GM20431 (cell line): ENCODE measurements around the gene TRAPPC3.
"Not testable (repeated sequence)": the region's sequence is repeated elsewhere in the genome, so short reads cannot be mapped to it uniquely, and the experiment has no call there.

ENCODE experiments used
- in situ Hi-C: fragments of 300-500 bp; cut with MseI, MboI; formaldehyde crosslinking; loops from one replicate; pipeline ENCODE4 v1.15.0; 2020; ENCODE audit warnings: low sequenced_read_pairs; ENCODE audit not compliant: unreplicated experiment

TRAPPC3 gene

DNA sequence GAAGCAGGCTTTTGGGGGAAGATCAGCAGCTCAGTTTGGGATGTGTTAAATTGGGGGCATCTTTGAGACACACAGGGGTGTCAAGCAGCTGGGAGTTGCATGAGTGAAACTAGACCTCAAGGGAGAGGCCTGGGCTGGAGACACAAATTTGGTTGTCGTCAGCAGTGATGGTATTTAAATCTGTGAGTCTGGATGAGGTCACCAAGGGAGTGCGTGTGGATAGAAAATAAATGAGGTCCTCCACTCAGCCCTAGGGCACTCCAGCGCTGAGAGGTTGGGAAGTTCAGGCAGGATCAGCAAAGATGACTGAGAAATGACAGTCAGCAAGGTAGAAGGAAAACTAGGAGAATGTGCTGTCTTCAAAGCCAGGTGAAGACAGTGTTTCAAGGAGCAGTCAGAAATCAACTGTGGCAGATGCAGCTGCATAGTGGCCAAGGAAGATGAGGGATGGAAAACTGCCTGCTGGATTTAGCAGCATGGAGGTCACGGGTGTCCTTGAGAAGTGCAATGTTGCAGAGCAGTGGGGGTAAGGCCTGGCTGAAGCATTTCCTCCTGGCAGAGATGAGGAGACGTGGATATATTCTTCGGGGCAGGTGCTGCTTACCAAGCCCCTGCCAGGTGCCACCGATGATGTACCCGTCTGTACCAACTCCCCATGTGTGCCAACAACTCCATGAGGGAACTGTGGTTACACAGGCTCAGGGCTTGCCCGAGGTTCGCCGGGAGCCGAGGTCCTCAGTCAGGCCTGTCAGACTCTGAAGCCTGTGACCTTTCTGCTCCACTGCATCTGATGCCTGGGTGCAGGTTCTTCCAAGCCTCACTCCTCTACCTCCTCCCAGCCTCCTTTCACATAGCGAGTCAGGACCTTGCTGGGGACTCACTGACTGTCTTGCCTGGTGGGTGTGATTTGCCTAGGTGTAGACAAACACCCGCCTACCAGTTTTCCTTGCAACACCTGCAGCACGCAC, 17.9 kb upstream of the TRAPPC3 start:
- in situ Hi-C loops = no loop called here

DNA sequence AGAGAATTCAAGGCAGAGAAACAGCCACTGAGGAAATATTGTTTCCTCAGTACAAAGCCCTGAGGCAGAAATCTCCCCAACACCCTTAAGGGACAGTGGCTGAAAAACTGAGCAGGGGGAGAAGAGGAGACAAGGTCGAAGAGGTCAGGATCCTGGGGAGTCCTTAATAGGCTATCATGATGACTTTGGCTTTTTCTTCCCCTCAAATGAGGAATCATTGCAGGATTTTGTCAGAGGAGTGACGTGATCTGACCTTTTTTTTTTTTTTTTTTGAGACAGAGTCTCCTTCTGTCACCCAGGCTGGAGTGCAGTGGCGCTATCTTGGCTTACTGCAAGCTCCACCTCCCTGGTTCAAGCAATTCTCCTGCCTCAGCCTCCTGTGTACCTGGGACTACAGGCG, 16.9 kb upstream of the TRAPPC3 start:
- in situ Hi-C loops = no loop called here

DNA sequence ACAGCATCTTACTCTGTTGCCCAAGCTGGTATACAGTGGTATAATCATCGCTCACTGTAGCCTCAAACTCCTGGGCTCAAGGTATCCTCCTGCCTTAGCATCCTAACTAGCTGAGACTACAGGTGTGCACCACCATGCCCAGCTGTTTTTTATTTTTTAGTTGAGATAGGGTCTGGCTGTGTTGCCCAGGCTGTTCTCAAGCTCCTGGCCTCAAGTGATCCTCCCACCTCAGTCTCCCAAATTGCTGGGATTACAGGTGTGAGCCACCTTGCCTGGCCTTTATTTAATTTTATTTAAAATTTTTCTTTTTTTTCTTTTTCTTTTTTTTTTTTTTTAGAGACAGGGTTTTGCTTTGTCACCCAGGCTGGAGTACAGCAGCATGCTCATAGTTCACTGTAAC, 15.9 kb upstream of the TRAPPC3 start:
- in situ Hi-C loops = no loop called here

DNA sequence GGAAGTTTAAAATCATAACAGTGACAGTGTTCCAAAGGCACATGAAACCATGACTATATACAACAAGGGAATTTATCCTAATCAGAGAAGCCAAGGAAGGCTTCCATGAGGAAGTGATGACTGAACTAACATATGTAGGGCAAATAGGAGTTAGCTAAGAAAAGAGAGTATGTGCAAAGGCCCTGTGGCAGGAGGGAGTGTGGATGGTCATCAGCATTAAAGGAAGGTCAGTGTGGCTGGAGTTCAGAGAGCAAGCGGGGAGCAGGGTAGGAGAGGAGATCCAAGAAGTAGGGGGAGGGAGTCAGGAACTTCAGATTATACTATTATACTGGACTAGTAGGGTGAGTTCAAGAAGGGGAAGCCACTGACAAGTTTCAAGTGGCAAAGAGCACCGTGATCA, 15.1 kb upstream of the TRAPPC3 start:
- in situ Hi-C loops = no loop called here

DNA sequence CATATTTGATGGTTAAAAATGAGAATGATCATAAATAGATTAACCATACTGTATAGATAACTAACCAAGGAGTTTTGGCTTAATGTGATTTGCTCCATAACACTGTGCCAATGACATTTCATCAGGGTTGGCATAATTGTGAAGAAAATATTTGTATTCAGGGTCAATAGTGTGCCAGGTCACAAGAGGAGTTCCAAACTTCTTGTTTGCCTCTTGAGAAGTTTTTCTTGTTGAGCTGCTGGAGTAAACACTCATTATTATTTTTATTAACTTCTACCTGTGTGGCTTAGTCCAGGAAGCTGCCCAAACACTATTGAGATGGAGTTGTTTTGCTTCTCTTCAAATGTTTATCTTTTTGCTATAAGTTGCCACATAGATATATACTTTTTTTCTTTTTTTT, 14.1 kb upstream of the TRAPPC3 start:
- in situ Hi-C loops = no loop called here

DNA sequence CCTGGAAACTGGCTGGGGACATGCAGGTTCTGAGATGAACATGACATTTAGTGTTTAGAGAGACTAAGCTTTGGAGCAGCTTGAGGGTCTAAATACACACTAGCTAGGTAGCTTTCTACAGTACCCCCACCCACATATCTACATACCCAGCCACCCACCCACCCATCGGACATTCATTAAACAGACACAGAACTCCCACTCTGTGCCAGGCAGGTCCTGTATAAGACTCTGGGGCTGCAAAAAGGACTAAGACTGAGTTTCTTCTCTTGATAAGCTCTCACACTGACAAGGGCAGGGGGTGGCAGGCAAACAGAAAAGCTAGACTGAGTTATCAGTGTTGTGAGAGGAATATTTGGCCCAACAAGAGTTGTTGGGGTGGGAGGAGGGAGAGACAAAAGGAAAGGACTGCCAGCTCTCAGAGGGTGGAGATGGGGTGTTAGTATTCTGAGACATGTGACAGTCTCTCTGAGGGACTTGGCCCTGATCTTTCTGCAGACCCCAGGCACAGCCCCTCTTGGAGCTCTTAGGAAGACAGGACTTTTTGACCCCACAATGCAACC, 13.5 kb upstream of the TRAPPC3 start:
- in situ Hi-C loops = no loop called here

DNA sequence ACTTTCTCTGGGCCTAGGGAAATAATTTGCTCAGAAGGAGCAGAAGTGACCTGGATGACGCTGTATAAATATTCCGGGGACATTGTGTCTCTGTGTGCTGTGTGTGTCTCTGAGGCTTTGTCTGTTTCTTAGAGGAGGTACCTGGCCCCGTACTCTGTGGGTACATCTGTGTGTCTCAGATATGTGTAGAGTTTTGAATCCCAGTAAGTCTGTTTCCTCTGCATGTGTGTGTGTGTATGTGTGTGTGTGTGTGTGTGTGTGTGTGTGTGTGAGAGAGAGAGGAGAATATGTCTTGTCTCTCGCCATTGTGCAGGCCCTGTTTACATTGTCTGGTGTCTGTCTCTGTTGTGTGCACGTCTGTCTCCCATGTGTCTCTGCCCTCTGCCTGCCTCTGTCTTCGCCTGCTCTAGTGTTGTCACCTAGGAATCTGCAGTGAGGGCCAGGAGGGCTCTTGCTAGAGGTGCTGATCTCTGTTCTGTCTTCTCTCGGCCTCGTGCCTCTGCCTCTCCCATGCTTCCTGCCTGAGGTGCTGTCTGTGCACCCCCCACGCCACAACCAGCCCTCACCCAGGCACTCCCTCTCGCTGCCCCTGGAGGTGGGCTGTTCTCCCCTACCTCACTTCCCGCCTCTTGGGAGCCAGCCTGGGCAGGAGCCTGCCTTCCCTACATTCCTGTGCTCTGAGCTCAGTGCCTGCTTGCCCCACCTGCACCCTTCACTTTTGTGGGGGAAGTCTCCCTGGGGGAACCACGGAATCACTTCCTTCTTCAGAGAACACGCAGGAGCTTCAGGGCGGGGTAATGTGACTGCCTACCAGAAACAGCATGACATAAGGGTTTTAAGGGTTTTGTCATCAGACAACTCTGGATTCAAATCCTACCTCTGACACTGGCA, 12.6 kb upstream of the TRAPPC3 start:
- in situ Hi-C loops = no loop called here

DNA sequence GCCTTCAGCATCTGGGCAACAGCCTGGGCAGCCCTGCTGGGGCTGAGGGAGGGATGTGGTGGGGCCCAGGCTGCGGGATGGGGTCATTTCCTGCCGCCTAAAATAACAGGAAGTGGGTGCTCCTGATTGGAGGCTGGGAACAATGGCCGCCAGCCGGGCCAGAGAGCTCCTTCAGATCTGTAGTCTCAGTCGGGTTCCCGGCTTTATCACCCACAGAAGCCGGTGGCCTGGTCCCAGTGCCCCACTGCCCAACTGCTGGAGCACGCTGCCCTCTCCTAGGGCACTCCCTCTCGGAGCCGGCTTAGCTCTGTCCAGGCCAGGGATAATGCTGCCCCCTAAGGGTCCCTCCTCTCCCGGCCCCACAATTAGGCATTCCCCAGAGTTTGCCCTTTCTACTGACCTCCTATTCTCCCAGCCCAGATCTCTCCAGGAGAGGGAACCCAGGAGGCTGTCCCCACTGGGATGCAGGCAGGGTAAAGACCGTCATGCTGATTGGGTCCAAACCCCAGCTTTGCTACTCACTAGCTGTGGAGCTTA, 11.7 kb upstream of the TRAPPC3 start:
- in situ Hi-C loops = no loop called here

DNA sequence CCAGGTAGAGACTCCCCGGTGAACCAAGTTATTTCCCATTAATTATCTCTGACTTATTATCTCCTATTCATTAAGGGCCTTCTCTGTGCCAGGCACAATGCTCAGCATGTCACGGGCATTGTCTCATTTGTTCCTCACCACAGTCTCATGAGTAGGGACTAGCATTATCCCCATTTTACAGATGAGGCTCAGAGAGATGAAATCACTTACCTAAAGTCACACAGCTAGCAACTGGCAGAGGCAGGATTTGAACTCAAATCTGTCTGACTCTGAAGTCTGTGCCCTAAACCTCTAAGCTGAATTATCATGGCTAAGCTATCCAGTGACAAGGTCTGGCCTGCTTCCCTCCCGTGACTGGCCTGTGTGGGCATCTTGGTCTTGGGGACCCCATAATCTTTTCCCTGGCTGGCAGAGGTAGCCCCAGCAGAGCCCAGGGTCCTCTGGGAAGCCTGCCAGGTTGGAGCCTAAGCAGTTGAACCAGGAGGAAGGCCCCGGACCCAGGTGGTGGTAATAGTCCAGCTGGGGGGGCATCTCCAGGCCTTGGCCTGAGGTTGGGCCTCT, 11.2 kb upstream of the TRAPPC3 start:
- in situ Hi-C loops = no loop called here

DNA sequence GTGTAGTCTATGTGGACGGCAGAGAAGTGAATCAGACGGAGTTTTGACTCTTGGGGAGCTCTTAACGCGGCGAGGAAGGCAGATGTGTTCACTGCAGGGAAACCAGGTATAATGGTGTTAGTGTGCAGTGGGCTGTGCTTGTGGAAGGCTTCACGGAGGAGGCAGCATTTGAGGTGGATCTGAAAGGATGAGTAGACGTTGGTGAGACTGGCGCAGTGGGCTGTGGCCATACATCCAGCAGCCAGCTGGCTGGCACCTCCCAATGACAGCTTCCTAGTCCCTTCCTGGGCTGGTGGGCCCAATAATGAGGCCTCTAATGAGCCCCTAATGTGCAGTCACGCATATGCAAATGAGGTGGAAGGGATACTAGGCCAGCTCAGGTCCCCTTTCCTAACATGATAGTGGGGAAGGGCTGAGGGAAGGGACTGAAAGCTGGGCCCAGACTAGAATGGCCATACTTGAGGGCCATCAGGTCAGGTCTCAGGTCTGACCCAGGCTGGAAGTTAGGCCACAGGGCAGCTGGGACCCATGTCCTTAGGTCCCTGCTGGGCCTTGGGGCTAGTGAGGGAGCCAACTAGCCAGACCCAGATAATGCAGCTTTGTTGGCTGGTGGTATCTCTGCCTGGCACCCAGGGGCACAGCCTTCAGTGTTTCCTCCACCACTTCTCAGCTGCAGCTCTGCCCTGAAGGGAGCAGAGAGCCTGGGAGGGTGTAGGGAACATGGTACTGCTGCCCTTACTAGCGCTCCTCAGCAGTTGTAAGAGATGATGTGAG, 10.5 kb upstream of the TRAPPC3 start:
- in situ Hi-C loops = no loop called here

DNA sequence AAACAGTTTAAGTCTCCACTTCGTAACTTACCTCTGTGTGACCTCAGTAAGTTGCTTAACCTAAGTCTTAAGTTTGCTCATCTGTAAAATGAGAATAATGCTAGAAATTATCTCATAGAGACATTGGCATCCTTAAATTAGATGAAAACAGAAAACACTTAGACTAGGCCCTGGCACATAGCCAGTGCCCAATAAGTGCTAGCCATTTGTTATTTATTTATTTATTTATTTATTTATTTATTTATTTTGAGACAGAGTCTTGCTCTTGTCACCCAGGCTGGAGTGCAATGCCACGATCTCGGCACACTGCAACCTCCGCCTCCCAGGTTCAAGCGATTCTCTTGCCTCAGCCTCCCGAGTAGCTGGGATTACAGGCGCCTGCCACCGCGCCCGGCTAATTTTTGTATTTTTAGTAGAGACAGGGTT, 9.6 kb upstream of the TRAPPC3 start:
- in situ Hi-C loops = not testable (repeated sequence)

DNA sequence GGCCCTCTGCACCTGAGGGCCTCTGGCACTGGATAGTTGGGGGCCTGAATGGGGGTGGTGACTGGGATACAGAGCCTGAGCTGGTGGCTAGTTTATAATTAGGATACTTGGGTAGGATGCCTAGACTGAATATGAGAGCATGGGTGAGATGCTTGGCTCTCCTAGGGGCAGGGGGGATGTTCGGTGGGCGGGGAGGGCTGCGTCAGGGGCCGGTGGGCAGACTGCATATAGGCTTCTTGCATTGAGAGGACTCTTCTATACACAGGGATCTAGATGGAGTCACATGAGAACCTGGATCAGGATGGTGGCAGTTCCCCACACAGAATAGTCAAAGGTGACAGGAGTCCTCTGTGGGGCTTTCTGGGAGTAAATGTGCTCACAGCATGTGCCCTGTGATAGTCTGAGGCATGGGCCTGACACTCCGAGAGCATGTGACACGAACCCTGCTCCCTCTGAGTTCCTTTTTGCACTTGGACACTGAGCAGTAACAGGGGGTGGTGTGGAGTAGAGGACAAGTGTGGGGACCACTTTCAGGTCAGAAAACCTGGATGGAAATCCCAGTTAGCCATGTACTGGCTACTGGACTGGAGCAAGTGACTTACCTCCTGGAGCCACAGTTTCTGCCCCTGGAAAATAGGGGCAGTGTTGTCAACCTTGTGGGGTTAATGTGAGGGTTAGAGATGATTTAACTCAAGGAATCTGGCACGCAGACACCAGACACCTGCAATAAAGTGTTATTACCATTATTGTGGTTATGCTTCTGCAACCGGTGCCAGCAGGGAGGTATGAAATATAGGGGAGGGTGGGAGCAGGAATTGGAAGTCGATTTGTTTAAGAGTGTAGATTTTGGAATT, 8.9 kb upstream of the TRAPPC3 start:
- in situ Hi-C loops = no loop called here

DNA sequence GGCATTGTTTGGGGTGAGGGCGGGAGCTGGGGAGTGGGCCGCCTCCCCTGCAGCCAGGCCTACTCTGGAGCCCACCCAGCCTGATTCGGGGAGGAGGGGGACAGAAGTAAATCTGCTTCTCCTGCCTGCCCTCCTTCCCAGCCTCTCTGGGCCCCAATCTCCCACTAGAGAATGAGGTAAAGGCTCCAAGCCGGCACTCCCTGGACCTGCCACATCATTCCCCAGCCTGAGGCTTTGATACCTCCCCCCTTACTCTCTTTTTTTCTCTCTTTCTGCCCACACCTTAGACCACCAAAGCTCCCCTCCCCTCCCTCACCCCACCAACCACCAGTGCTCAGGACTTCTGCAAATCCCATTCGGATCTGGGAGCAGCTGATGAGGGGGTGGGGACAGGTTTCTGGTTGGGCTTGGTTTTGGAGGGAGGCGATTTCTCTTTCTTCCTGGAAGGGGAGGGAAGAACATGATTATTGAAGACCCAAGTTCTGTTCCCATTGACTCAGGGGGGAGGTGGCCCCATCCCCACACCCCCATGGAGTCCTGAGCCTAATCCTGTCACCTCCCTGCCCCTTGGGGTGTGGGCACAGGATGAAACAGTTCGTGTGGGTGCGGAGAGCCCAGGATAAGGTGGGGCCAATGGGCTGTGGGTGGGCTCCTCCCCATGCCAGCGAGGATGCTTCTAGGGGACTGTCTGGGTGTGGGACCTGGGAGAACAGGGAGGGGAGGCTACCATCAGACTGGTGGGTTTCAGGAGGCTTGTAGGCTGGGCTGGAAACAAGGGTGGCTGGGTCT, 8.0 kb upstream of the TRAPPC3 start:
- in situ Hi-C loops = no loop called here

DNA sequence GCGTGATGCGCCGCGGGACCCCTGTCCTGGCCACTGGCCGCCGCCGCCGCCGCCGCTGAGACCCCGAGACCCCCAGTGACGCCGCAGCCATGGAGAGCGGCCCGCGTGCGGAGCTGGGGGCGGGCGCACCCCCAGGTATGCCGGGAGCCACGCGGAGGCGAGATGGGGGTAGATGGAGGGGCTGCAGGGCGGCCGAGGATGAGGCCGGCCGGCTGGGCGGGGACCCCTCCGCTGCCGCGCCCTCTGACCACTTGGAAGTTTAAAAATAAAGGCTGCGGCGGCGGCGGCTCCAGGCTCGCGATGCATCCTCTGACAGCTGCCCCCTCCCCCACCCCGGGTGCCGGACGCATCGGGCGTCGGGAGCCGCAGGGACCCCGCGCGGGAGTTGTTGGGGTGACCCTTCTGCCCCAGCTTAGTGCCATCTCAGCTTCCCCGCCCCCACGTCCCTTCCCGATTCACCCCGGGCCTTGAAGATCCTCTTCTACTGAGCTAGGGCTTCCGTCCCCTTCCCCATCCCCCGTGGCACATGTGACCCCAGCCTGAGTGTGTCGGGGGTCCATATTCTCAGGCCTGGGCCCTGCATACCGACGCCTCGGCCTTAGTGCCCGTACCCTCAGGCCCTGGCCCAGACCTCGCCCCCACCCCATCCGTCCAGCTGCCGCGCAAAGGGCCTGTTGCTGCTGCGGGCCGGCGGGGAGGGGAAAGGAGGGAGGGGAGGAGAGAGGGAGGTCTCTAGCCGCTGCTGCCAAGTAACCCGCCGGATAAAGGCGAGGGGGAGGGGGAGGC, 7.2 kb upstream of the TRAPPC3 start:
- in situ Hi-C loops = no loop called here

DNA sequence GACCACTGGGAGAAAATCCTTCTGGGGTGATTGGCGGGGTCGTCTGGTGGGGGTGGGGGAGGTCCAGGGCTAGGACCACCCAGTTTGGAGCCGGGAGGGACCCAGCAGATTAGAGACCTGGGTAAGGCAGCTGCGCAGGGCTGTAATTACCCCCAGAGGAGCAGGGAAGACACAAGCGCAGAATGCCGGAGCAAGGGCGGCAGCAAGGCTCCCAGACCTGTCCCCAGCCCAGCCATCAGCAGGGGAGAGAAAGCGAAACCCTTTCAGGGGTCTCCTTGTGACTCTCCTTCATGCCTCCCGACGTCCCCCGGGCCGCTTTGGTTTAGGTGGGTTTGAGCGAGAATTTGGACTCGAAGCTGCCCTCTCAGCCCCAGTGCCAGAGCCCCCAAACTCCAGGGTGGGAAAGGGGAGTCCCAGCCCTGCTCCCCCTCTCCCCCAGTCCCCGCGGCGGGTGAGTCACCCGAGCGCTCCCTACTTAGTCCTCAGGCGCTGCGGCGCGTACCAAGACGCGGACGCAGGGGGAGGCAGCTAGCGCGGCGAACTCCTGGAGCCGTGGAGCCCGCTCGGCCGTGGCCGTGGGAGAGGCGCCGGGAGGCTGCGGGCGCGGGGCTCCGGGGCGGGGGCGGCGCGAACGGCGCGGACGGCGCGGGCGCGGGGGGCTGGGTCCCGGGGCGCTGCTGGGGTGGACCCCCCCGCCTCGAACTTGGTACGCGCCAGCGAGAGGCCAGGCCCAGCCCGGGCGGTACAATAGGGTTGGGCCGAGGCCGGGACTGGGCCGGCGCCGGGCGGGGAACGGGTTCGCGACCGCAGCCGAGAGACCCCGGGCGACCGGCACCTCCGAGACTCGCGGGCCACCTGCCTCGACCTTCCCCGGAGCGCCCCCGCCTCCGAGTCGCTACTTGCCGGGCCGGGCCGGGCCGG, 6.4 kb upstream of the TRAPPC3 start, which contains the start of gene MAP7D1:
TSS of gene MAP7D1 (plus strand) at position 753 of the 921 bp plus-strand sequence. CDS start 258 bp downstream, outside the sequence.
- in situ Hi-C loops = no loop called here
